Activated CD8-positive, alpha-beta memory T cell treated with anti-CD3 and anti-CD28 coated beads for 48 hours (primary cell): ENCODE data around the gene SLC29A4.
"Not testable (repeated sequence)": the region's sequence is repeated elsewhere in the genome, so short reads cannot be mapped to it uniquely, and the experiment has no call there.

Experiments
- DNase-seq, 3 experiments: peaks; one replicate each; pipeline ENCODE4 v3.0.0-alpha.2; 2020; ENCODE audit warnings: low read depth in 2 of 3, low spot score in 2 of 3

Gene SLC29A4

GRCh38 chr7:5295039-5296014, 12.6 kb downstream of the SLC29A4 start:
- no peak for DNase-seq

GRCh38 chr7:5296015-5296610, 13.4 kb downstream of the SLC29A4 start:
- no peak for DNase-seq

GRCh38 chr7:5296611-5297226, 14.0 kb downstream of the SLC29A4 start:
- DNase-seq: peak; percentile 20 to 56 (median 29)

- DNase-seq: no peak
Observed at GRCh38 chr7:5300366-5300765, 17.6 kb downstream of the SLC29A4 start.

GRCh38 chr7:5302577-5302976, 19.8 kb downstream of the SLC29A4 start:
- no peak for DNase-seq

- no peak for DNase-seq
Observed at GRCh38 chr7:5303061-5303460, 20.3 kb downstream of the SLC29A4 start.

- no peak for DNase-seq
Observed at GRCh38 chr7:5303591-5304505, 21.1 kb downstream of the SLC29A4 start.

GRCh38 chr7:5305050-5305449, 22.3 kb downstream of the SLC29A4 start:
- not testable (repeated sequence) for DNase-seq

GRCh38 chr7:5307221-5308142, 24.7 kb downstream of the SLC29A4 start:
- DNase-seq: not testable (repeated sequence)

GRCh38 chr7:5309146-5309545, 26.4 kb downstream of the SLC29A4 start:
- DNase-seq: no peak

- DNase-seq: no peak
Observed at GRCh38 chr7:5310822-5311405, 28.2 kb downstream of the SLC29A4 start.

GRCh38 chr7:5312276-5313070, 29.7 kb downstream of the SLC29A4 start:
- DNase-seq: not testable (repeated sequence)

GRCh38 chr7:5313076-5313885, 30.5 kb downstream of the SLC29A4 start:
- DNase-seq: not testable (repeated sequence)

- no peak for DNase-seq
Observed at GRCh38 chr7:5314864-5315263, 32.1 kb downstream of the SLC29A4 start.

- no peak for DNase-seq
Observed at GRCh38 chr7:5315761-5316160, 33.0 kb downstream of the SLC29A4 start.

- DNase-seq: not testable (repeated sequence)
Observed at GRCh38 chr7:5318613-5319012, 35.9 kb downstream of the SLC29A4 start.

GRCh38 chr7:5320391-5320790, 37.6 kb downstream of the SLC29A4 start:
- DNase-seq: no peak
